ENCODE measurements around the gene AP4B1.
A peak's percentile ranks its signal among the peaks of the same experiment; 100 is the strongest.

Gene AP4B1

DNA sequence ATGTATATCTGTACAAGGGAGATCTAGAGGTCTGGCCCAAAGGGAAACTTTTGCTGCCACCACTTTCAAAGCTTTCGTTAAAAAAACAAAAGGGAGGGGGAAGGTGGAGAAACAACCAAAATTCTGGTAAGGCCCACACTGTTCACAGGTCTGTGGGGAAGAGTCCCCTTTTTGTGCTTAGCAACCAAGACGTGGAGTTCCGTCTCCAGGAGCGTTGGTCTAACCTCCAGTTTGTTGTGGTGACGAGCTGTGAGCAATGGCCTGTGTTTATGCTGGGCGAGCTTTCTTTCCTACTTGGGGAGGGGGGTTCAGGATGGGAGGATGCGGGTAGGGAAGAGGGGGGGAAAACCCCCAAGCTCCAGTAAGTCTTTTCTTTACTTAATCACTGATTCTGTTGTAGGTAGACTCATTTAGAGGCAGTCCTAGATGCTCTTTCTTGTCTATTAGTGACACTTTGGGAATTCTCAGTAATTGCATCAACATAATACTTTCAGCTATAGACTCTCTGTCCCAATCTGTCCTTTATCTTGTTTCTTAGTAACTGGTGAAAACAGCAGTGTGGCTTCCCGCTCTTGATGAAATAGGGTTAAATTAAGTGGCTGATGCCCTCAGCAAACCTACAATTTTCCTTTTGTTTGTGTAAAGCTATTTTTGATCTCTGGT lies 26.0 kb upstream of the AP4B1 start:
- DNase-seq (ENCODE audit: low read depth) = no peak

DNA sequence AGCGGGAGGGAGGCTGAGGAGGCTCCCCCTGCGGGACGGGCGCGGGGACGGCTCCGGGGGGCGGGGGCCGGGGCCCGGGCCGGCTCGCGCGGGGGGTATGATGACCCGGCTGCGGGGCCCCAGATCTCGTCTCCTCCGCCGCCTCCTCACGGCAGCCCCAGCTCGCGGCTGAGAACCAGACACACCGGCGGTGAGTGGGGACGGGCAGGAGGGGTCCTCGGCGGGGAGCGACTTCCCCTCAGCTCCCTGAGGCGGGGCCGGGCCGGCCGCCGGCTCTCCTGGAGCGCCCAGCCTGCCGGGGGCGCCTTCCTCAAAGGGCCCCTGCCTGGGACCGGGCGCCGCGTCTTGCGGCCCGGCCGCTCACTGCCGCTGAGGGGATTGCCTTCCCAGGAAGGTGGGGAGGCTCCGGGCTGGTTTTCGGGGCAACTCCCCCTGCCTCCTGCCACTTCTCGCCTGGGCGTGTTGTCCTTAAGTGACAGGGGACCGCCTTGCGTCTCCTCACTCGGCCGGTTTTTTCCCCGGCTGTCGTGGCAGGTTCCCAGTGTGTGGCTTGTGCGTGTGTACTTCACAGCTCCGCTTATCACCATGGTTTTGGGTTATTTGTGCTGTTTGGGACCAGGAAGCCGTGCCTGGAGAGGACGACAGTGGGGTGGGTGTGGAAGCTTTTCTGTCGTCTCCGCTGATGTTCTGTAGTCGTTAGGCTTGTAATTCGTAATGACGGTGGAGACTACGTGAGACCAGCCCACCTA lies 25.3 kb upstream of the AP4B1 start:
- no peak for DNase-seq (ENCODE audit: low read depth)

DNA sequence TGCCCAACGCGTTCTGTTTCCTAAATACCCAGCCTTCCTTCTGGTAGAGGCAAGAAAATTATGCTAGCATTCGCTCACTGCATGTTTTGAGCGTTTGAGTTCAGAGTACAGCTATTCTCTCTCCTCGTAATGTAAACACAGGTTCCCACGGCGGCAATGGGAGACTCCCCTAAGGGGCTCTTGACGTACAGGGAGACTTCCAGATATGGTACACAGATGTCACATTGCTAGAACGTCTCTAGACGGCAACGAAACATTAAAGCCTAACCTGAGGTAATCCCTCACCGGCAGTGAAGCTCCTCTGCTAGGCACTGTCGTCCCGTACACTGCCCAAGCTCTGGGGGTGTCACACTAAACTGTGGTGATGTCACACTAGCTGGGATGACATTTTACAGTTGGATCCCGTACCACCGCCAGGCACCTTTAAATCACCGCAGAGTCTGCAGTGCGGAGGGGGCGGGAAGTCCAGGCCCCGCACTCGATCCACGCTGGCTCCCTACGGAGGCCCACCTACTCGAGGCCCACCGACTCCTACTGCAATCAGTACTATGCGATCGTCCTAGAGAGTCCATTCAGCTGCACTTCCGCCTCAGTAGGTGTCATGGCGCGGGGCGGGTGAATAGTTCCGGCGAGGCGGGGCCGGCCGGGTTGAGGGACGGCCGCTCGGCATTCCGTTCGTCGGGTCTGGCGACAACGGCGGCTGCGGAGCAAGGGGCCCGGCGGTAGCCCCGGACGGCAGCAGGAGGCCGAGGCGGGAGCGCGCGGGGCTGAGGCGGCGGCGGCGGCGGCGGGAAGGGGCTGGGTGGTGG lies 24.5 kb upstream of the AP4B1 start, which contains the start of gene HIPK1:
TSS of gene HIPK1 (plus strand) at position 384 of the 809 bp plus-strand sequence.
- DNase-seq (ENCODE audit: low read depth) = peak; percentile 79

DNA sequence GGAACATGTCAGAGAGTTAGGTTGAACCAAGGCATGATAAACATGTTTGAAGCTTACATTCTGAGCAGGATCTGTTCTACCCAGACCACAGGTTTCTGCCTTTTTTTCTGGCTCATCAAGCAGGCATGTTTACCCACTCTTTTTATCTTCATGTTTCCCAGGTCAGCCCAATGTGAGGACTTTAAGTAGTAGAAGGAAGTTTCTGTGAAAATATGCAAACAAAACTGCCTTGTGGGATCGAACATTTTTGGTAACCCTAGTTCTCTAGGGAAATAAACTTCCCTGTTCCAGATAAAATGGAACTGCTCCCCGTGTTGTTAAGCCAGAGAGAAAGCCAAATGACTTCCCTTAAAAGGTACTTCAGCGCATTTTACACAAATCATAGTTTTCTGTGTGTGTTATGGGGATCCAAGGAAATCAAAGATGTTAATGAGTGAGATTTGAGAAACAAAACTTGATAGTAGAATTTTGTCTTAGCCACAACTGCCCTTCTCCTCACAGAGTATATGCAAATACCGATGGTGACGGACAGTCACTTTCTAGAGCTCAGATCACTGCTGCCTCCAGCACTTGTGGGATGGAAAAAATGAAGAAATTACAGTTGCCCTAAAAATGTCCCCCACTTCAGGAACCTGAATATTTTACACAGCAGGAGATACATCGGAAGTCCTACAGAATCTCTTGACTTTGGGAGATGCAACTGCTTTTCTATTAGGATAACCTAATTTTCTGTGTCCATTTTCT lies 23.8 kb upstream of the AP4B1 start:
- DNase-seq (ENCODE audit: low read depth) = no peak

DNA sequence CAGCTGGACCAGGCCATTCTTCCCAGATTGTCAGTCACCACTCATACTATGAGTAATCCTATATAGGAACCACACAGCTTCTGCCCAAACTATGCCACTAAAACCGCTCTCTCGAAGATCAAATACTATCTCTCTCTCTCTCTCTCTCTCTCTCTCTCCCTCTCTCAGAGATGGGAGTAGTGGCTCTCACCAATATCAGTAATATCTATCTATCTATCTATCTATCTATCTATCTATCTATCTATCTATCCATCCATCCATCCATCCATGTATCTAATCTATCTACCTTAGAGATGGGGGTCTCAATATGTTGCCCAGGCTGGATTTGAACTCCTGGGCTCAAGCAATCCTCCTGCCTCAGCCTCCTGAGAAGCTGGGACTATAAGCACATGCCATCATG lies 19.9 kb upstream of the AP4B1 start:
- no peak for DNase-seq (ENCODE audit: low read depth)

DNA sequence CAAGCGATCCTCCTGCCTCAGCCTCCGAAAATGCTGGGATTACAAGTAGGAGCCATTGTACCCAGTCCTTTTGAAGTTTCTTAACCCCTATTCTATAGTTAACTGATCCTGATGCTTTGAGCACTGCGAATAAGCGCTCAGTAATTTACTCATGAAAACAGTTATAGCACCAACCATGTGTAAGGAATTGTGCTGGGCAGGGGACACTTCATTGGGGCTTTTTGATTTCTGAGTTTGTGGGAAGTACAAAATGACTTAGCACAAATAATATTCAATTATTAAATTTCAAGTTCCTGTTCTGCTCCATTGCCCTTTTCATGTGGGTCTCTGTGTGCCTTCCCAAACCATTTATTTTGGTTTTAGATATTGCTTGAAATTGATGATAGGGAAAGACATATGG lies 18.4 kb upstream of the AP4B1 start:
- no peak for DNase-seq (ENCODE audit: low read depth)

DNA sequence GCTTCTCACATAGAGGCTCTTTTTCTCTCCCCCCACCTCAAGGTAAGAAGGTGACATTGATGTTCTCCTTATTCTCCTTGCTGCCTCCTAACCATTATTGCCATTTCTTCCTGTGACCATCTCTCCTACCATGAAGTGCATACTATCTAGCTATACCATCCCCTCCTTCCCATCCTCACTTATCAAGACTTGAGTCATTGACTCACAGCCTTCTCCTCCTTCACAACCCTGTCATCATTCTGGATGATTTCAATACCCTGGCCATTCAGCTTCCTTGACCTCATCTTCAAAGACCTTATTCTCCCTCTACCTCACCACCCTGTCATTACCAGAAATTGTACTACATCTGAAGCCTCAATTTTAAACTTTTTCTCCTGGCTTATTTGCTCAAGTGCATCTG lies 13.6 kb upstream of the AP4B1 start:
- DNase-seq (ENCODE audit: low read depth) = no peak

DNA sequence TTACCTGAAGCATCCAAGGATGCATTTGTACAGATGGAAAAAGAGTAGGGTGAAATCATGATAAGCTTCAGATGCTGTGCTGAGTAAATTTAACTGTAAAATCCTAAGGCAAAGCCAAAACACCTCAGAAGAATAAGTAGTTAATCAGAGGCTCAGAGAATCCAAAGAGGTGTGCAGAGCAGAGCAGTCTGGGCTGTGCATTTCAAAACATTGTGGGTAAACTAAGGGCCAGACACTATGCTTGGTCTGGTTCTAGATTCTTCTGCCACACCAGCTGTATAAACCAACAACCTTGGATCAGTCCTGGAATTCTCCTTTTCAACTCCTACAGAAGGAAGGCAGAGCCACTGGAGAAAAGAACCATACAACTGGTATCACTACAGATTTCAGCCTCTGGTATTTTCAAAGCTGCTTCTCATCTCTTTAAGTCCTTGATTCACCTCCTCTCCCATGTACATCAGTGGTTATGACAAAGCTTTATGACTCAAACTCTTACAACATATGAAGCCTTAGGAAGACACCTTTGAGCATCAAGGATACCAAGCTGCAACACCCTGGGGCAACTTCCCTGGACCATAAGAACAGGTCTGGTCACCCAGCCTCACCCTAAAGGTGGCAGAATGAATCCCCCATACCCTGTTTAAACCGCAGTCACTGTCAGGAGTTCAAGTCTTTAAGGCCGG lies 12.9 kb upstream of the AP4B1 start:
- no peak for DNase-seq (ENCODE audit: low read depth)

DNA sequence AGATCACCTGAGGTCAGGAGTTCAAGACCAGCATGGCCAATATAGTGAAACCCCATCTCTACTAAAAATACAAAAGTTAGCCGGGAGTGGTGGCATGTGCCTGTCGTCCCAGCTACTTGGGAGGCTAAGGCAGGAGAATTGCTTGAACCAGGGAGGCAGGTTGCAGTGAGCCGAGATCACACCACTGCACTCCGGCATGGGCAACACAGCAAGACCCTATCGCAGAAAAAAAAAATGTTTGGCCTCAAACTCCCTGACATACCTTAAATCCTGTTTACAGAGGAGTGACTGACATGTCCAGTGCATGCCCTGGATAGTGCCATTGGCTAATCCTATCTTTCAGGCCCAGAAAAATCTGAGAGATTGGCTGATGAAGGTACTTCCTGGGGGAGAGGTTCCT lies 12.4 kb upstream of the AP4B1 start:
- no peak for DNase-seq (ENCODE audit: low read depth)

DNA sequence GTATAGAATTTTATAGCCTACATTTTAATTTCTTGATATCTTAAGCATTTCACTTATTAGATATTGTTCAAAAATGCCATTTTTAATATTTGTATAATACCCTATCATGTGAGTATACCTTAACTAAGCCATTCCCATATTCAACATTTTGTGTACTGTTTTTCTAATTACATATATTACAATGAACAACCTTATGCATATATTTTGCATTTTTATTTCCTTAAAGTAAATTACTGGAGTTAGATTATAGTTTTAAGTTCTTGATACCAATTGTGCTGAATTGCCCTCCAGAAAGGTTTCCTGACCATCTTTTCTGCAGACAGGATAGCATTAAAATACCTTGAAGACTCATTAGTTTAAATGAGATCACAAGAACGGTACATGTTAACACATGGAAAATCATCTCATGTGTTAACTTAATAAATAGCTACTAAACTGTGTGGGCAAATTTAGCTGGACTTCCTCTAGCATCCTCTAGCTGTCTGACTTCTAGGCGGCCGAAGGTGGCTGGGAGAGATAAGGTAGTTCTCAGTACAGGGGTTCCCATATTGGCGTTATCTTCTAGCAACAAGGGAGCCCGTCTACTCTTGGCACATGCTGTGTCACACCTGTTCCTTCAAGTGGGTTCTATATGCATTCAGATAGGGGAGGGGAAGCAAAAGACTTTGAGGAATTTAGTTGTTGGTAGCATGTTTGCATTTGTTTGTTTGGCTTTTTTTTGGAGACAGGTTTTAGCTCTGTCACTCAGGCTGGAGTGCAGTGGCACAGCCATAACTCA lies 9.5 kb upstream of the AP4B1 start:
- no peak for DNase-seq (ENCODE audit: low read depth)

DNA sequence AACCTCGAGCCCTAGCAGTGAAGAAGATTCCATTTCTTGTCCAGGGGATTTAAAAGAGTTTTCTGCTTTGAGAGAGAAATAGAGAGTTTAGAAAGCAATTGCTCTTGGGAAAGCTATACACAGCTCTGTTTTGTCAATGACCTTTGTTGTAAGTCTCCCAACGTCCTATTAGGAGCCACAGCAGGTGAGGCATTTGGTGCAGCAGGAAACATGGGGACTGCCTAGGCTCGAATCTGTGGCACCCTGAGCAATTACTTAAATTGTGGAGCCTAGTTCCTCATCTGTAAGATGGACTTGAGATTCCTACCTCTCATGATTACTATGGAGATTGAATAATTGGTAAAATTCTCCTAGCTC lies 8.7 kb upstream of the AP4B1 start:
- no peak for DNase-seq (ENCODE audit: low read depth)

DNA sequence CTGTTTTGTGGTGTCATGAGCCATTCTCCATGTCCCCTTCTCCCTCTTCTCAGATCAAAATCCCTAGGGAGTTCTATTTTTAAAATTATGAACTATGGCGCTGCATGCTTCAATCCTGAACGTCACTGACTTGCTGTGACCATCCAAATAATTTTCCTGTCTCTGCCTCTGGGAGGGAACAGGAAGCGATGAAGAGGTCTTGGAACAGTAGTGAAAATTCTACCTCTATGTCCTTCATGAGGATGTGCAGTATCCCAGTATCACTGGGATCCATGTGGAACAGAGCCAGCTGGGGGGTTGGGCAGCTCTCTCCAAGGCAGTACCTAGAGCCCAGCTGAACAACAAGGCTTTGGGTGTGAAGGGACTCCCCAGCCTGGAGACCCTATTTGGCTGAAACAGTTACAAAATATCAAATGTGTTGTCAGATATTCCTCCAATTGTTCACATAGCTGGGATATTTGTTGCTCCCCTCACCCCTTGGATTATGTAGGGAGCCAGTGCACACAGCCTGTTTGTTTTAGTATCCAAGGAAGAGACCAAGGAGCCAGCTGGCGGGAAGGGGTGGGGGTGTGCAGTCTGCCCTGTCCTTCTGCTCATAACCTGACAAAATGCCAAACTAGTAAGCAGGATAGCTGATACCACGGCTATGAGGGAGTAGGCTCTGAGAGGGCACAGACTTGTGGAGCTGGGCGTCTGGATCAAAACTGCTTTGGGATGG lies 8.2 kb upstream of the AP4B1 start:
- no peak for DNase-seq (ENCODE audit: low read depth)

DNA sequence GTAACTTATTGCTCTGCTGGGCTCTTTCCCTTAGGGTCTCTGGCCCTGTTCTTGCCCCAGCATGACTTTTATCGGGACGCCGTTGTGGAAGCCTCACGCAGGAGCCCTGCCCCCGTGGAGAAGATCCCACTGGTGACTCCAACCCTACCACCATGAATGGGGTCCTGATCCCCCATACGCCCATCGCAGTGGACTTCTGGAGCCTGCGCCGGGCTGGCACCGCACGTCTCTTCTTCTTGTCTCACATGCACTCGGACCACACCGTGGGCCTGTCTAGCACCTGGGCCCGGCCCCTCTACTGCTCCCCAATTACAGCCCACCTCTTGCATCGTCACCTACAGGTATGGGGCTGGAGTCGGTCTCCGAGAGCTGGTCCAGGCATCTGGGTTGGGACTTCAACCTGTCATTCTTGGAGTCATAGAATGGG lies 849 bp upstream of the AP4B1 start:
- DNase-seq (ENCODE audit: low read depth) = no peak

DNA sequence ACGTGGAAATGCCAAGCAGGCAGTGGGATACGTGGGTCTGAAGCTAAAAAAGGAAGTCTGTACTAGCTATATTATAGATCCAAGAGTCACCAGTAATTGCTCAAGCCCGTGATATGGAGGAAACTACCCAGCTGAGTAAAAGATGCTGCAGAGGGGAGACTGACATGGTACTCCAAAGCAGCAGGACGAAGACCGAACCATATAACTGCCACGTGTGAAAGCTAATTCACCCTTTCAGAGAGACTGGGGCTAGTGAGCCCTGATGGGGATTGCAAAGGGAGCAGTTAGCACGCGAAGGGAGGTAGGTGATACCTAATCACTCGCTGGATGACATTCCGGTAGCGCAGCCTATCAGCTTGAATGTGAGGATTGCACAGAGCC lies 316 bp downstream of the AP4B1 start:
- DNase-seq (ENCODE audit: low read depth) = no peak

DNA sequence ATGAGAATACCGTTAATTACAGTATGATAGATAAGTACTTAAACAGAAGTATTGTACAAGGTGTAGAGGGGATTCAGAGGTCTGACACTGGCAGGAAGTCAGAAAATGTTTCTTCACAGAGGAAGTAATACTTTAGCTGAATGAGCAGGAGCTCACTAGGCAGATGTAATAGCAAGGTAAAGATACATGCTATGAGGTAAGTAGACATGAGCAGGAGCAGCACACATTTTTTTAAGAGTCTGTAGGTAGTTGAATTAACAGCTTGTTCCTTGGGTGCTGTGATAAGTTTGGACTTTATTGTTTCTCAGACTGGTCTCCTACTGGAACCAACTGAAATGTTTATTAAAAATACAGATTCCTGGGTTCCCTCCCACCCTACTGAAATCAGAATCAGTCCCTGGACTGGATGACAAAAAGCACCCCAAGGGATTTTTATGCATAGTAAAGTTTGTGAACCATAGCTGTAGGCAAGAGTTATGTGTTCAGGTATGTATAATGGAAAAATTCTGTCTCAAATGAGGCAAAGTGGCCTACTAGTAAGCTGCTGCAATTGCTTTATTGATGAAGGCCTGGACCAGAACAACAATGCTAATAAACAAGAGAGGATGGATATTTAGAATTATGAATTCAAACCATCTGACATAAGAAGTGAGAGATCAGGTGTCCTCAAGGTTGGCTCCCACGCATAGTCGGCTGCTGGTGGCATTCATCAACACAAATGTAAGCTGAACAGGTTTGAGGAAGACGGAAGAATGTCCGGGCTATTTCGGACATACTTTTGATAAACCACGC lies 902 bp downstream of the AP4B1 start:
- DNase-seq (ENCODE audit: low read depth) = no peak

DNA sequence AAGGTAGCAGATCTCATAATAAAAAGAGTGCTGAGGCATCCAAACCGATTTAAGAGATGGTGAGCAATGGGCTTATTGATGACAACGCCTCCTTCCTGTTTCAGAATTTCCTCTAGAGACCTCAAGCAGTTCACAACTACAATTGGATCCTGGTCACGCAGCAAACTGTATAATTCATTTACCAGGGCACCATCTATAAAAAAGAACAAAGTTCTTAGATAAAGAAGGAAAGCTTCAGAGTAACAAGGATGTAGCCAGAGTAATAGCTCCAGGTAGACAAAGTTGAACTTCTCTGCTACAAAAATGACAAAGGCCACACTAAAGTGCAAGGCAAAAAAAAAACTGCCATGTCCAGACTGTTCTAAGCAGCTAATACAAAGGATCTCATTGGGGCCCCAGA lies 3.4 kb downstream of the AP4B1 start:
- no peak for DNase-seq (ENCODE audit: low read depth)

DNA sequence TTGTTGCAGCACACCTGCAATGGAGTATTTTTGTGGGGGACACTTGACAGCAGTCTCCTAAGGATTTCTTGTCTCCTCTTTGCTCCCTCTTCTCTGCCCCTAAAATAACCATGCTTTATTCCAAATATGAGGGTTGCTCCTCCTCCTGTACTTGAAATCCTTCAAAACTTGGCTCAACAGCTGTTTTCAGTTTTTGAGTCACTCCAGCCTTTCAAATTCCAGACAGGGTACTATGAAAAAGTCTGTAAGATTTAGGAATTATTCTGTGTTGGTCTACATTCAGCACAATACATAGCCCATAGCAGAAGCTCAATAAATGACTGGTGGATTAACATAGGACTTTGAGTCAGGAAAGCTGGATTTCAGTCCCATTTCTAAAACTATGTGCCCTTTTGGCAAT lies 5.5 kb downstream of the AP4B1 start:
- DNase-seq (ENCODE audit: low read depth) = no peak

DNA sequence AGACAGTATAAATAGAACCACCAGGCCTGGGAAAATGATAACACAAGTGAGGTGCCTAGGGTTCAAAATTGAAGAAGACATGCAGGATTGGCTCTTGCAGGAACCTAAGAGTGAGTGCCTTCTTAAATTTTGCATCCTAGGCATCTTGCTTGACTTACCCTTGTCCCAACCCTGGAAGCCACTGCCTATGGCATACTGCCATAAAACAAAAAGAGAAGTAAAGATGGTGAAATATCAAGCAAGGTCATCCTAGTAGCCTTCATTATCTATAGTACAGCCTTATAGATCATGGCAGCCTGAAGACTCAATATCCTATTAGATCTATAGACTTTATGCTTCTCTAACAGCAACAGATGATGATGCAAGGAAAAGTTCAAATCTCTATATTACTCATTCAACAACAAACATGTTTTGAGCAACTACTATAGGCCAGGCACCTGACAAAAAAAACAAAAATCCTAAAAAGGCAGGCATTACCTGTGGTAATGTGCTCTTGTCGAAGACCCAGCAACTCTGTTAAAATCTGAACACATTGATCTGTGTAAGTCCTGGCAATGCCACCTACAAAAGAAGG lies 6.3 kb downstream of the AP4B1 start:
- no peak for DNase-seq (ENCODE audit: low read depth)

DNA sequence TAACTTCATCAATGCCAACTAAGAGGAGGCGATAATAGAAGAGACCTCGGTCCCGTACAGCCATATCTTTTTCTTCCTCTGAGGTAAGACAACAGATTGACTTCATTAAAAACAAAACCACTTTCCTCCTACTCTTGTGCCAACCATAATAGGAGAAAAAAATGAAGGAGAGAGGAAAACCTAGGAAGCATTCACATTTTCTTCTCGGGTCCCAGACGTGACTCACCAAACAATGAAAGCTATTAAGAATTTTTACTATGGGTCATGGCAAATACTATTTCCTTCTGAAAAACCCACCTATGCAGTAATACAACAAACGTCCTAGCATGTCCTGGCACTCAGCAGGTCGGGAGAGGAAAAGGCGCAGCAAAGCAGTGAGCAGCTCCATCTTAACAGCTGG lies 8.6 kb downstream of the AP4B1 start:
- no peak for DNase-seq (ENCODE audit: low read depth)
